OCI-LY7 (cell line): ENCODE measurements around the gene TMEM143.

Source experiments
- EZH2phosphoT487 ChIP-seq: fragments of 200-600 bp; sonication (generic); IDR thresholded peaks from 2 replicates; pipeline ENCODE4 v1.6.1; 2018; ENCODE audit warnings: low read depth, borderline replicate concordance, mild to moderate bottlenecking, mixed run types, antibody characterized with exemption, low read length, moderate library complexity, mixed read lengths
- TF ChIP-seq, protein P1 (sequence below): fragments of 200-600 bp; sonication (generic); conservative IDR thresholded peaks from 2 replicates; pipeline ENCODE4 v1.5.1; 2014; ENCODE audit warnings: mild to moderate bottlenecking, antibody characterized with exemption, low read length, moderate library complexity, mixed read lengths

DNA sequence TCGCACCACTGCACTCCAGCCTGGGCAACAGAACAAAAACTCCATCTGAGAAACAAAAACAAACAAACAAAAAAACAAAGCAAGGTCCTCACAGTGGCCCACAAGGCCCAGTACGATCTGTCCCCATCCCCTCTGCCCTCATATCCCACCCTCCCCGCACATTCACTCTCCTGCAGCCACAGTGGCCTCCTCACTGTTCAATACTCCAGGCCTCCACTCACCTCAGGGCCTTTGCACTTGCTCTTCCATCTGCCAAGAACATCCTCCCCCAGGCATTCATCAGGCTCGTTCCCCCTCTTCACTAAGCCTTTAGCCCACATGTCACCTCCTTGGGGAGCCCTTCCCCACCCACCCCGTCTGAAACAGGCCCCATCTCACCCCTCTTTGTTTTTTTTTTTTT is 4.6 kb downstream of the TMEM143 start:
- TF ChIP-seq, protein P1, sequence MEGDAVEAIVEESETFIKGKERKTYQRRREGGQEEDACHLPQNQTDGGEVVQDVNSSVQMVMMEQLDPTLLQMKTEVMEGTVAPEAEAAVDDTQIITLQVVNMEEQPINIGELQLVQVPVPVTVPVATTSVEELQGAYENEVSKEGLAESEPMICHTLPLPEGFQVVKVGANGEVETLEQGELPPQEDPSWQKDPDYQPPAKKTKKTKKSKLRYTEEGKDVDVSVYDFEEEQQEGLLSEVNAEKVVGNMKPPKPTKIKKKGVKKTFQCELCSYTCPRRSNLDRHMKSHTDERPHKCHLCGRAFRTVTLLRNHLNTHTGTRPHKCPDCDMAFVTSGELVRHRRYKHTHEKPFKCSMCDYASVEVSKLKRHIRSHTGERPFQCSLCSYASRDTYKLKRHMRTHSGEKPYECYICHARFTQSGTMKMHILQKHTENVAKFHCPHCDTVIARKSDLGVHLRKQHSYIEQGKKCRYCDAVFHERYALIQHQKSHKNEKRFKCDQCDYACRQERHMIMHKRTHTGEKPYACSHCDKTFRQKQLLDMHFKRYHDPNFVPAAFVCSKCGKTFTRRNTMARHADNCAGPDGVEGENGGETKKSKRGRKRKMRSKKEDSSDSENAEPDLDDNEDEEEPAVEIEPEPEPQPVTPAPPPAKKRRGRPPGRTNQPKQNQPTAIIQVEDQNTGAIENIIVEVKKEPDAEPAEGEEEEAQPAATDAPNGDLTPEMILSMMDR, result no peak
- no peak for TF ChIP-seq EZH2phosphoT487
